ENCODE data around the gene MUC5AC. TPM values are rescaled to one million over a fixed set of nuclear protein-coding genes. Genes with fewer than 3 reads are reported as not detected.

MUC5AC gene
- total RNA-seq, 6 experiments from 2014 or later, result not detected

DNA sequence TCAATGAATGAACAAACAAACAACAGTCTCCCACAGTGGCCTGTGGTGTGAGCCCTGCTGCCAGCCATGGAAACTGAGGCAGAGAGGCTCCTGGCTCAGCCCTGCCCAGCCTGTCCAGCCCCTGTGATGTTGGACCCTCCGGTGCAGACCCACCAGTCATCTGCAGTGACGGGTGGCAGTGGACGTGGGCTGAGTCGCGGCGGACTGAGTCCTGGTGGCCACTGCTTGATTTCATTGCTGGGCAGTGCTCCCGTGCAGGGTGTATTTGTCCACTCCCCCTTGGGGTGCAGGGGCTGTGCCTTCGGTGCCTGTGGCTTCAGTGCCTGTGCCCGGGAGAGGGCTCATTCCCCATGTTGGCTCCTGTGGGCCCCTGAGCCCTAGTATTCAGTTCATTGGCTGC is 31.9 kb upstream of the MUC5AC start:
- H3K27ac Mint-ChIP-seq, result no peak overlapping the region
- no peak for DNase-seq
- TF ChIP-seq, protein P1, sequence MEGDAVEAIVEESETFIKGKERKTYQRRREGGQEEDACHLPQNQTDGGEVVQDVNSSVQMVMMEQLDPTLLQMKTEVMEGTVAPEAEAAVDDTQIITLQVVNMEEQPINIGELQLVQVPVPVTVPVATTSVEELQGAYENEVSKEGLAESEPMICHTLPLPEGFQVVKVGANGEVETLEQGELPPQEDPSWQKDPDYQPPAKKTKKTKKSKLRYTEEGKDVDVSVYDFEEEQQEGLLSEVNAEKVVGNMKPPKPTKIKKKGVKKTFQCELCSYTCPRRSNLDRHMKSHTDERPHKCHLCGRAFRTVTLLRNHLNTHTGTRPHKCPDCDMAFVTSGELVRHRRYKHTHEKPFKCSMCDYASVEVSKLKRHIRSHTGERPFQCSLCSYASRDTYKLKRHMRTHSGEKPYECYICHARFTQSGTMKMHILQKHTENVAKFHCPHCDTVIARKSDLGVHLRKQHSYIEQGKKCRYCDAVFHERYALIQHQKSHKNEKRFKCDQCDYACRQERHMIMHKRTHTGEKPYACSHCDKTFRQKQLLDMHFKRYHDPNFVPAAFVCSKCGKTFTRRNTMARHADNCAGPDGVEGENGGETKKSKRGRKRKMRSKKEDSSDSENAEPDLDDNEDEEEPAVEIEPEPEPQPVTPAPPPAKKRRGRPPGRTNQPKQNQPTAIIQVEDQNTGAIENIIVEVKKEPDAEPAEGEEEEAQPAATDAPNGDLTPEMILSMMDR (IDR thresholded peaks at IDR 0.05), result no peak
- H3K36me3 Mint-ChIP-seq (ENCODE audit: low read depth), result no peaks in the 10 kb centered on the region
- peaks cover 12% of the 10 kb centered on the region; the same call in 1 of the 2 replicates for H3K9me3 Mint-ChIP-seq
- no peak overlapping the region for H3K4me3 Mint-ChIP-seq
- H3K4me1 Mint-ChIP-seq (ENCODE audit: low read depth), result no peaks in the 10 kb centered on the region
- peaks cover 14% of the 10 kb centered on the region for H3K27me3 Mint-ChIP-seq (ENCODE audit: insufficient read depth)

DNA sequence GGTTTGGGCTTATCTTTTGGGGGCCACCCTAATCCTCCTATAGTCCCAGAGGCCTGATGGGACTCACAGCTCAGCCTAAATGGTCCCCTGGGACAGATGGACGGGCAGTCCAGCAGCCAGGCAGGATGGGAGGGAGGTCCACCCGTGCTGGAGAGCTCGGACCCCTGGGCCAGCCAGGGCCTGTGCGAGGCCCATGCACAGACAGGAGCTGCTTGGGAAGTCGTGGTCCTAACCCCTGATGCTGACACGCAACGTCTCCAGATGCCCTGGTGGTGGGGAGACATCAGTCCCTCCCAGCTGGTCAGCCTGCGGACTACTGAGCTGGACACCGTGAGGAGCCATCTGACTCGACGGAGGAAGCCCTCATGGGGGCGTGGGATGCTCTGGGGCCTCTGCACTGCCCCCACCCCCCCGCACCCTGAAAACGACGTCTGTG is 31.2 kb upstream of the MUC5AC start:
- Mint-ChIP-seq H3K36me3 (ENCODE audit: low read depth) (no peaks in the 10 kb centered on the region), H3K9me3 (peaks cover 12% of the 10 kb centered on the region; the same call in 1 of the 2 replicates), H3K4me1 (ENCODE audit: low read depth) (no peaks in the 10 kb centered on the region), H3K4me3 (no peak overlapping the region), H3K27me3 (ENCODE audit: insufficient read depth) (peaks cover 14% of the 10 kb centered on the region), H3K27ac (no peak overlapping the region)
- DNase-seq, result no peak
- TF ChIP-seq, protein P1 (IDR thresholded peaks at IDR 0.05), result no peak

DNA sequence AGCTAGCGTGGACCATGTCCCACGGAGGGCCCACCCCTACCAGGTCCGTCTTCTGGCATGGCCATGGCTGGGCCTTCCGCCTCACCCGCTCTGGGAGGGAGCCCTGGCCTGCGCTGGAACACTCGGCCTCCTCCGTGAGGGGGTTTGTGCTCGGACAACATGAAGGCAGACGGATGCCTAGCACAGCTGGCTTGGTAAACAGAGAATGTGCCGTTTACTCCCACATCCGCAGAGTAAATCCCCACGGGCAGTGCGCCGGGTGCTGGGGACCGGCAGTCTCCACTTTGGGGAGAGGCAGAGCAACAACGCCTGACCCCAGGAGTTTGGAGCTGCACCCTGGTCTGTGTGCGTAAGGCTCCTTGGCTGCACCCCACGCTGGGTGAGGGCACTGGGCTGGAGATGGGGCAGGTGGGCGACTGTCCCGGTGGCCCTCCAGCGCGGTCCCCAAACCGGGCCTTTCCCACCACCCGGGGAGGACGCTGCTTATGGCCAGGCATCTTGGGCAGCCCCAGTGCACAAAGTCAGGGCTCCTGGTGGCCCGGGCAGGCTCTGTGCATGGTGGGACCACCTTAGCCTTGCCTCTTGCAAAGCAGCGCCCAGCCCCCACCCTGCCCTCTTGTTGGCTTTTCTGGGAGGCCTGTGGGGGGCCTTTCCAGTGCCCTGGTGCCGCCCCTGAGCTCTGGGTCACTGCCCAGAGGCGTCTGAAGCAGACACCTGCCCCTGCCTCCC is 30.7 kb upstream of the MUC5AC start:
- Mint-ChIP-seq H3K9me3 (peaks cover 12% of the 10 kb centered on the region; the same call in 1 of the 2 replicates), H3K4me1 (ENCODE audit: low read depth) (no peaks in the 10 kb centered on the region), H3K4me3 (no peak overlapping the region), H3K27ac (no peak overlapping the region), H3K36me3 (ENCODE audit: low read depth) (no peaks in the 10 kb centered on the region), H3K27me3 (ENCODE audit: insufficient read depth) (peaks cover 16% of the 10 kb centered on the region)
- DNase-seq, result no peak
- TF ChIP-seq, protein P1 (IDR thresholded peaks at IDR 0.05), result no peak

DNA sequence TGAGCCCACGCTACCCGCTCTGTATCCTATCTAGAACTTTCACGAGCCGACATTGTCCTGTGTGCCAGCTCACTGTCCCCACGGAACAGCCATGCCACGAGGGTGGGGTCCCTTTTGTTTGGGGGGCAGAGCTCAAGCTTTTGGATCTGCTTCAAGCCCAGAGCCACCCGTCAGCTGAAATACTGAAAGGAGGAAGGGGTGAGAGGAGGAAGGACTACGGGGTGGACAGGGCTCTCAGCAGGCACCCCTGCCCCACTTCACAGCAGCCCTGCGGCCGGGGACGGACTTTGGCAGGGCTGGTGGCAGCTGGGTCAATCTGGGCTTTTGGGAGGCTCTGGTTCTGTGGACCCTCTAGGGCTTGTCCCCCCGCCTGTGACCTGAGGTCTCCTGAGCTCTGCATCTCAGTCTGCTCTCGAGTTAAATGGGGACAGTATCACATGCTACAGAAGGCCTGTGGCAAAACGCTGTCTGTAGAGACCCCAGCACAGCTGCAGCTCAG is 30.0 kb upstream of the MUC5AC start:
- Mint-ChIP-seq H3K9me3 (peaks cover 13% of the 10 kb centered on the region; the same call in 1 of the 2 replicates), H3K4me1 (ENCODE audit: low read depth) (no peaks in the 10 kb centered on the region), H3K27me3 (ENCODE audit: insufficient read depth) (peaks cover 17% of the 10 kb centered on the region), H3K4me3 (no peak overlapping the region), H3K27ac (no peak overlapping the region), H3K36me3 (ENCODE audit: low read depth) (no peaks in the 10 kb centered on the region)
- no peak for DNase-seq
- TF ChIP-seq, protein P1 (IDR thresholded peaks at IDR 0.05), result no peak

DNA sequence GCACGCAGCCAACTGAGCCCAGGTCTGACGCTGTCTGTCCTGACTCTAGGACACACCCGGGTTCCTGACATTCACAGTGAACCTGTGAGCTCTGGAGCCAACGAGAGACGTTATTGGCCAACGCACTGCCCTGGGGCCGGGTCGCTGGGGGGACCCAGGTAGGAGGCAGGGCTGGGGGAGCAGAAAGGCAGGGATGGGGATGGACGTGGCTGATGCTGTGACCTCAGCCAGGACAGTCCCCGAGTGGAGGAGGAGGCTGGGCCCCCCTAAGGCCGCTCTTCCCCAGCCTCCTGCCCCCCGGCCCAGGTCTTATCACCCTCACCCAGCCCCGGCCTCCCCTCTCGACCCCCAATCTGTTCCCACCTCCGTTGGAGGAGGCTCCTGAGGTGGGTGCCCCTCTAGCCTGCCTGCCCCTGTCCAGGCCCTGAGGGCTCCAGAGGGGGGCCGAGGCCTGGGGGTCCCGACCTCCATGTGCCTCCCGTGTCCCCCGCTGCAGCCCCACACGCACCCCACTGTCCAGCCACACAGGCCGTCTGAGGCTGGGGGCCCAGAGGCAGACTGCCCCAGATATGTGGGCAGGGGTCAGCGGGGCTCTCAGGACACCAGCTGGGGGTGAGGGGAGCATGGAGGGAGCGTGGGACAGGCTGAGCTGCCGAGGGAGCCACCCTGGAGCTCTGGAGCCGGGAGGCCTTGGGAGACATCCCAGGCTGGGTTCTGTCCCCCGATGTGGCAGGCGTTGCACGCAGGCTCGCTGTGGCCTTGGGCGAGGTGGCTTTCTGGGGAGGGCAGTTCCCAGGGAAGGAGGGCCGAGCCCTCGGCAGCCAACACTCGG is 29.2 kb upstream of the MUC5AC start:
- Mint-ChIP-seq H3K4me1 (ENCODE audit: low read depth) (no peaks in the 10 kb centered on the region), H3K27ac (no peak overlapping the region), H3K9me3 (peaks cover 21% of the 10 kb centered on the region; the same call in 1 of the 2 replicates), H3K36me3 (ENCODE audit: low read depth) (peaks cover 2% of the 10 kb centered on the region; the same call in 1 of the 2 replicates), H3K27me3 (ENCODE audit: insufficient read depth) (peaks cover 14% of the 10 kb centered on the region), H3K4me3 (no peak overlapping the region)
- no peak for DNase-seq
- TF ChIP-seq, protein P1 (IDR thresholded peaks at IDR 0.05), result no peak

Measured in HFFc6 (cell line).